Stimulated activated CD4-positive, alpha-beta T cell treated with anti-CD3 and anti-CD28 coated beads, Interleukin-15, amount 100 ng/mL, for 1 hour (primary cell): ENCODE measurements around the gene STIM1.
A peak's percentile ranks its signal among the peaks of the same experiment; 100 is the strongest.

Experiments used
- DNase-seq, 2 donors: peaks; one replicate each; pipeline ENCODE4 v3.0.0-alpha.2; 2020; ENCODE audit warnings: low read depth in 1 of 2, low spot score in 1 of 2

Gene STIM1

GRCh38 chr11:3909901-3910300, 54.4 kb downstream of the STIM1 start:
- DNase-seq, result no peak

GRCh38 chr11:3911908-3912505, 56.5 kb downstream of the STIM1 start:
- DNase-seq, result no peak

GRCh38 chr11:3913921-3914320, 58.5 kb downstream of the STIM1 start:
- DNase-seq, result no peak

- DNase-seq, result no peak
Measured at GRCh38 chr11:3914805-3915204, 59.3 kb downstream of the STIM1 start.

GRCh38 chr11:3916962-3917361, 61.5 kb downstream of the STIM1 start:
- no peak for DNase-seq

- DNase-seq, result peak; percentile 21 to 36
Measured at GRCh38 chr11:3920148-3920852, 64.8 kb downstream of the STIM1 start.

GRCh38 chr11:3922056-3922455, 66.6 kb downstream of the STIM1 start:
- no peak for DNase-seq

- no peak for DNase-seq
Measured at GRCh38 chr11:3925513-3925912, 70.0 kb downstream of the STIM1 start.

GRCh38 chr11:3926458-3927095, 71.1 kb downstream of the STIM1 start:
- DNase-seq, result no peak

GRCh38 chr11:3927129-3927796, 71.8 kb downstream of the STIM1 start:
- DNase-seq, result no peak

GRCh38 chr11:3929232-3929631, 73.8 kb downstream of the STIM1 start:
- no peak for DNase-seq

- no peak for DNase-seq
Measured at GRCh38 chr11:3929649-3930048, 74.2 kb downstream of the STIM1 start.

- DNase-seq, result no peak
Measured at GRCh38 chr11:3932698-3933097, 77.2 kb downstream of the STIM1 start.

GRCh38 chr11:3933165-3933628, 77.7 kb downstream of the STIM1 start:
- no peak for DNase-seq

- no peak for DNase-seq
Measured at GRCh38 chr11:3934658-3935057, 79.2 kb downstream of the STIM1 start.

- no peak for DNase-seq
Measured at GRCh38 chr11:3936517-3936916, 81.1 kb downstream of the STIM1 start.

- DNase-seq, result no peak
Measured at GRCh38 chr11:3939211-3939610, 83.7 kb downstream of the STIM1 start.

- DNase-seq, result no peak
Measured at GRCh38 chr11:3939651-3940190, 84.3 kb downstream of the STIM1 start.

- no peak for DNase-seq
Measured at GRCh38 chr11:3942160-3942955, 86.9 kb downstream of the STIM1 start.

GRCh38 chr11:3942956-3943497, 87.6 kb downstream of the STIM1 start:
- DNase-seq, result no peak
